T-helper 2 cell (primary cell): ENCODE data around the gene SKAP1.
A peak's percentile ranks its signal among the peaks of the same experiment; 100 is the strongest.
"Not testable (repeated sequence)": the region's sequence is repeated elsewhere in the genome, so short reads cannot be mapped to it uniquely, and the experiment has no call there.

Experiments
- DNase-seq, 5 experiments: peaks; one replicate each; pipeline versions ENCODE4 v3.0.0 to v3.0.0-alpha.2; 2012 to 2022

The SKAP1 gene

GRCh38 chr17:48202959-48203358, 227.1 kb downstream of the SKAP1 start:
- no peak for DNase-seq

- no peak for DNase-seq
Measured at GRCh38 chr17:48198950-48199541, 231.0 kb downstream of the SKAP1 start.

GRCh38 chr17:48195910-48196309, 234.1 kb downstream of the SKAP1 start:
- no peak for DNase-seq

GRCh38 chr17:48194097-48194550, 235.9 kb downstream of the SKAP1 start:
- DNase-seq, result peak in 2 of 5 experiments; percentile 1 to 61

GRCh38 chr17:48192321-48192731, 237.7 kb downstream of the SKAP1 start:
- DNase-seq, result peak in 1 of 5 experiments; percentile 29

GRCh38 chr17:48191362-48191761, 238.7 kb downstream of the SKAP1 start:
- DNase-seq, result no peak

GRCh38 chr17:48190871-48191270, 239.1 kb downstream of the SKAP1 start:
- no peak for DNase-seq

- DNase-seq, result no peak
Measured at GRCh38 chr17:48187872-48188608, 242.0 kb downstream of the SKAP1 start.

- not testable (repeated sequence) for DNase-seq
Measured at GRCh38 chr17:48186317-48186716, 243.7 kb downstream of the SKAP1 start.

- no peak for DNase-seq
Measured at GRCh38 chr17:48184721-48185120, 245.3 kb downstream of the SKAP1 start.

GRCh38 chr17:48181653-48182052, 248.4 kb downstream of the SKAP1 start:
- DNase-seq, result no peak

GRCh38 chr17:48180842-48181629, 249.0 kb downstream of the SKAP1 start:
- DNase-seq, result no peak

GRCh38 chr17:48179071-48179945, 250.7 kb downstream of the SKAP1 start:
- peak in 1 of 5 experiments; percentile 23 for DNase-seq

GRCh38 chr17:48178317-48178716, 251.7 kb downstream of the SKAP1 start:
- no peak for DNase-seq

GRCh38 chr17:48177816-48178215, 252.2 kb downstream of the SKAP1 start:
- no peak for DNase-seq

GRCh38 chr17:48176471-48176855, 253.6 kb downstream of the SKAP1 start:
- DNase-seq, result no peak

- DNase-seq, result no peak
Measured at GRCh38 chr17:48175692-48176470, 254.1 kb downstream of the SKAP1 start.

GRCh38 chr17:48174833-48175523, 255.0 kb downstream of the SKAP1 start:
- no peak for DNase-seq

- DNase-seq, result no peak
Measured at GRCh38 chr17:48173191-48173984, 256.6 kb downstream of the SKAP1 start.

GRCh38 chr17:48169926-48170325, 260.1 kb downstream of the SKAP1 start:
- no peak for DNase-seq
